Esophagus squamous epithelium (tissue), 4 donors: Measurements from ENCODE around the gene CALM3.

Source experiments
- POLR2A ChIP-seq, 4 donors: fragments of 450-650 bp; IDR thresholded peaks; one replicate each; pipeline ENCODE4 v1.6.1; 2017; ENCODE audit warnings: antibody characterized with exemption in 4 of 4, mild to moderate bottlenecking in 4 of 4, moderate library complexity in 3 of 4
- TF ChIP-seq, protein P1 (sequence below), 6 experiments: fragments of 450-650 bp in 4 of 6; fragments of 200-600 bp in 2 of 6; sonication (generic) in 2 of 6; IDR thresholded peaks; one replicate each; pipeline ENCODE4 v1.5.1; 2016 to 2019; ENCODE audit warnings: antibody characterized with exemption in 6 of 6, mild to moderate bottlenecking in 4 of 6, moderate library complexity in 4 of 6

DNA sequence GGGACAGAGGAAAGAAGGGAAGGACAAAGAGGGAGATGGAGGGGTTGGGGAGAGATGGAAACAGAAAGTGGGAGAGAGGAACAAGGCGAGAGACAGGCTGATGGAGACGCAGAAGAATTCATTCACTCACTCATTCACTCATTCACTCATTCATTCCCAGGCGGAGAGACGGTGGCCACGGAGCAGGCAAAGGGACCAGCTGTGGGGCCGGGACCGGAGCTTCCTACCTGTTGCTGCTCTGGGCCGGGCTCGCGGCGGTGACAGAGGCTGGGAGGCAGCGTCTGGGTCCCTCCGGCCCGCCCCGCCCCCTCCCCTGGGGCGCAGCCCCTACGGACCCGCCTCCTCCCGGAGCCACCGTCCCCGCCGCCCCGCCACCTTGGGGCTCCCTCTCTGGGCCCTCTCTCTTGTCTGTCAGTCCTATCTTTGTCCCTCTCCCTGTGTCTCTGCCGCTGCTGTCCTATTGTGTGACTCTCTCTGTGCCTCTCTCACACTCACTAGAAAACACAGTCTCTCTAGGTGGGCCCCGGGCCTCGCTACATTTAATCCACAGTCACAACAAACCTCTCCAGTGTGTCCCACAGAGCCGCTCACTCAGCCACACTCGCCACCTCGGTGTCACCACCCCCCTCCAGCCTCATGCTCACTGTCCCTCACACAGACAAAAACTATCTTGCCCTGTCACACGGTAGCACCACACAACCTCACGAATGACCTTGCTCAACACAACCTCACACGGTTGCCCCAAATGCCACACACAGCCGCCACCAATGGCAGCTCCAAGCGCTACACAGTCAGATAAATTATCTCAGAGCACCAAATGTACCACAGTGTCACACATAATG, 35.0 kb downstream of the CALM3 start, which contains the start of gene GNG8:
- TF ChIP-seq, protein P1, sequence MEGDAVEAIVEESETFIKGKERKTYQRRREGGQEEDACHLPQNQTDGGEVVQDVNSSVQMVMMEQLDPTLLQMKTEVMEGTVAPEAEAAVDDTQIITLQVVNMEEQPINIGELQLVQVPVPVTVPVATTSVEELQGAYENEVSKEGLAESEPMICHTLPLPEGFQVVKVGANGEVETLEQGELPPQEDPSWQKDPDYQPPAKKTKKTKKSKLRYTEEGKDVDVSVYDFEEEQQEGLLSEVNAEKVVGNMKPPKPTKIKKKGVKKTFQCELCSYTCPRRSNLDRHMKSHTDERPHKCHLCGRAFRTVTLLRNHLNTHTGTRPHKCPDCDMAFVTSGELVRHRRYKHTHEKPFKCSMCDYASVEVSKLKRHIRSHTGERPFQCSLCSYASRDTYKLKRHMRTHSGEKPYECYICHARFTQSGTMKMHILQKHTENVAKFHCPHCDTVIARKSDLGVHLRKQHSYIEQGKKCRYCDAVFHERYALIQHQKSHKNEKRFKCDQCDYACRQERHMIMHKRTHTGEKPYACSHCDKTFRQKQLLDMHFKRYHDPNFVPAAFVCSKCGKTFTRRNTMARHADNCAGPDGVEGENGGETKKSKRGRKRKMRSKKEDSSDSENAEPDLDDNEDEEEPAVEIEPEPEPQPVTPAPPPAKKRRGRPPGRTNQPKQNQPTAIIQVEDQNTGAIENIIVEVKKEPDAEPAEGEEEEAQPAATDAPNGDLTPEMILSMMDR (IDR thresholded peaks at IDR 0.05), result no peak
- TF ChIP-seq POLR2A (IDR thresholded peaks at IDR 0.05), result no peak
